Inferior parietal cortex (tissue), 1 donor: ENCODE measurements around the gene FCRL6.

Experiments used
- DNase-seq: peaks from one replicate; pipeline ENCODE4 v3.0.0-alpha.2; 2016; ENCODE audit errors: extremely low spot score

Gene FCRL6, protein sequence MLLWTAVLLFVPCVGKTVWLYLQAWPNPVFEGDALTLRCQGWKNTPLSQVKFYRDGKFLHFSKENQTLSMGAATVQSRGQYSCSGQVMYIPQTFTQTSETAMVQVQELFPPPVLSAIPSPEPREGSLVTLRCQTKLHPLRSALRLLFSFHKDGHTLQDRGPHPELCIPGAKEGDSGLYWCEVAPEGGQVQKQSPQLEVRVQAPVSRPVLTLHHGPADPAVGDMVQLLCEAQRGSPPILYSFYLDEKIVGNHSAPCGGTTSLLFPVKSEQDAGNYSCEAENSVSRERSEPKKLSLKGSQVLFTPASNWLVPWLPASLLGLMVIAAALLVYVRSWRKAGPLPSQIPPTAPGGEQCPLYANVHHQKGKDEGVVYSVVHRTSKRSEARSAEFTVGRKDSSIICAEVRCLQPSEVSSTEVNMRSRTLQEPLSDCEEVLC

DNA sequence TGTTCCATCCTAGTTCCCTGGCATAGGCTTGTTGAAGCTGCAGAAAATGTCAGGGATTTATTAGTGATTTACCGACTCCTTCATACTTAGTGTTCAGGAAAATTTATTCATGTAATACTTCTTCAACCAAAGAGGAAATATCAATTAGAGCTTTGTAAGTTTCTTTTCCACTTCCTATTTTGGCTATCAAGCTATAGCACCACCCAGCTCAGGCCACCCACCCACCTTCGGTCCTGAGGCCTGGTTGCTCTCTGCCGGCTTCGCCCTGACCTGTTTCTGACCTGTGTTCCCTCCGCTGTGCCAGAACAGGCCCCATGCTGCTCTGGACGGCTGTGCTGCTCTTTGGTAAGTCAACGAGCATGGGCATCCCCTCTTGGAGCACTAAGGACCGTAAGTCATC is at the start of gene FCRL6:
FCRL6 (plus strand) TSS at position 250 of the 400 bp plus-strand sequence; CDS start at position 315, 65 bp downstream.
- no peak for DNase-seq

GRCh38 chr1:159753386-159753785 is 48.8 kb upstream of the FCRL6 start:
- no peak for DNase-seq

GRCh38 chr1:159755451-159756007 is 46.6 kb upstream of the FCRL6 start:
- DNase-seq: no peak

DNA sequence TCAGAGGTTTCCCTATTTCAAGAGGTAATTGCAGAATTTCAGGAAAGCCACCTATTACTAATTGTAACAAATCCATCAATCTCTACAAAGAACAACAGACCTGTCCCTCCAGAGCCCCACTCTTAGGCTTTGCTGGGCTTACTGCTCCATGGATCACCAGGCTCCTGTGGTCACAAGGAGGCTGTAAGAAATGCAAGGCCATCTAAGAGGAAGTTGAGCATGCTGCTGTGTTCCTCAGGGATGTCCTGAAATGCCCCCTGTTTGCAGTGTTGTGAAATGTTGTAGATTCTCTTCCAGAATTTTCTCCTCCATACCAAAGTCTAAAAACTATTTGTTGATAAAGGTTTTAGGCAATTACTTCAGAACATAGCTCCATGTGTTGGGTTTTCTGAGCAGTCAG is 45.8 kb upstream of the FCRL6 start:
- no peak for DNase-seq

GRCh38 chr1:159763686-159764085 is 38.5 kb upstream of the FCRL6 start:
- no peak for DNase-seq

DNA sequence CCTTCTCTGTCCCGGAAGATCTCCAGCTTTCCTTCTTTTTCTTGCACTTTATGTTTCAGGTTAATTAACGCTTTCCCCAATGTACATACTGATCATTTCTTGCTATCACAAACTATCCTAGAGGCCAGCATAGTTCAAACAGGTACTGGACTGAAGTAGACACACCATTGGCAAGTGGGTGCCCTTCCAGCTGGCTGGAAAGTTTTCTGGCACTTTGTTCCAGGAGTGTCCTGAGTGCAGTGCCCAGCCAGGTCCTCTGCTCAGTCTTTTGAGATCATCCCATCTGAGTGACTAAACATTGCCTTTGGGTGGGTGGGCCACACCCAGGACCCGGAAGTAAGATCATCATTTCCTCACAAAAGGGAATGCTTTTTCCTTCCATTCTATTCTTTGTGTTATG is 36.4 kb upstream of the FCRL6 start:
- DNase-seq: no peak

GRCh38 chr1:159771127-159771895 is 30.8 kb upstream of the FCRL6 start:
- no peak for DNase-seq

GRCh38 chr1:159774465-159774864 is 27.7 kb upstream of the FCRL6 start:
- DNase-seq: no peak

GRCh38 chr1:159775716-159776115 is 26.4 kb upstream of the FCRL6 start:
- no peak for DNase-seq

DNA sequence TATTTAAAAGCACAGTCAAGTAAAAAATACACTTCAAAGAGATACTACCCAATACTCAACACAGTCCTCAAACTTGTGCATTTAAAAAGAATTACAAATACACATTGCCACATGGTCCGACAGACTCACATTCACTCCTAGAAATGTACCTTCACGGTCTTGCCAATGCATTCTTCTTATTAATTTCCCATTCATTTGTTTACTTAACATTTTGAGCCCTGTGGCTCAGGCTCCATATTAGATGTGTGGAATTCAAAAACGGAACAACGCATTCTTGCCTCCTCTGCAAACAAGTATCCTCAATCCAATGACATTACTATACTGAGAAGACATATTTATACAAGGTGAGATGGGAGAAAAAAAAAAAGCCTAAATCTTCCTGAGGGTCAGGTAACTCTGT is 23.9 kb upstream of the FCRL6 start:
- DNase-seq: no peak

DNA sequence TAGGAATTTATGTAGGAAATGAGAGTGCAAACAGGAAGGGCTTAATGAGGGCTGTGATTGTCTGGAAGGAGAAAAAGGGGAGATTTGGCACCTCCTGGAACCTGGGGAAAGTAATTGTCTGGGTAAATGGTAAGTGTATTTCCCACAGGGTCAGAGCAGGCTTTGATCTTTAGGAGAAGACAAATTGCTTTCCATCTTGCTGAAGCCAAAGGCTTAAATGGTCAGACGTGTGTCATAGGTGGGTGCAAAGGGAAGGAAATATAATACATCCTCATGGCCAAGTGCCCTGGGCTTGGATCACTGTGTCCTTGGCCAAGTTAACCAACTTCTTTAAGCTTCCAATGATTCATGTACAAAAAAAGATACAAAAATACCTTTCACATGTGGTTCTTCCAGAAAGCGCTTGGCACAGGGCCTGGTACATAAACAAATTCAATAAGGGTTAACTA is 22.7 kb upstream of the FCRL6 start:
- no peak for DNase-seq

- peak; percentile 90 for DNase-seq
Observed at GRCh38 chr1:159780583-159781582, 21.3 kb upstream of the FCRL6 start, which contains the start of gene DUSP23. Gene DUSP23 (plus strand): TSS chr1:159780962. CDS start chr1:159781101, 139 bp downstream.

DNA sequence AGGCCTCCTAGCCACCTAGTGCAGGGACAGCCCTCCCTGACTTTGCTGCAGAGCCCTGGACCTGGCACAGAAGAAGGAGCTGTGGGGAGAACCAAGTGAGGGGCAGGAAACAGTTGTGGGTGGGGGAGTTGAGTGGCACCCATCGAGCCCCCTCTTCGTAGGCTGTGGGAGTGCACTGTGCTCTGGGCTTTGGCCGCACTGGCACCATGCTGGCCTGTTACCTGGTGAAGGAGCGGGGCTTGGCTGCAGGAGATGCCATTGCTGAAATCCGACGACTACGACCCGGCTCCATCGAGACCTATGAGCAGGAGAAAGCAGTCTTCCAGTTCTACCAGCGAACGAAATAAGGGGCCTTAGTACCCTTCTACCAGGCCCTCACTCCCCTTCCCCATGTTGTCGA is 20.2 kb upstream of the FCRL6 start:
- no peak for DNase-seq

- DNase-seq: no peak
Observed at GRCh38 chr1:159783724-159784123, 18.4 kb upstream of the FCRL6 start.

- no peak for DNase-seq
Observed at GRCh38 chr1:159786465-159786864, 15.7 kb upstream of the FCRL6 start.

GRCh38 chr1:159786966-159787365 is 15.2 kb upstream of the FCRL6 start:
- DNase-seq: no peak

- no peak for DNase-seq
Observed at GRCh38 chr1:159790237-159790917, 11.8 kb upstream of the FCRL6 start.

DNA sequence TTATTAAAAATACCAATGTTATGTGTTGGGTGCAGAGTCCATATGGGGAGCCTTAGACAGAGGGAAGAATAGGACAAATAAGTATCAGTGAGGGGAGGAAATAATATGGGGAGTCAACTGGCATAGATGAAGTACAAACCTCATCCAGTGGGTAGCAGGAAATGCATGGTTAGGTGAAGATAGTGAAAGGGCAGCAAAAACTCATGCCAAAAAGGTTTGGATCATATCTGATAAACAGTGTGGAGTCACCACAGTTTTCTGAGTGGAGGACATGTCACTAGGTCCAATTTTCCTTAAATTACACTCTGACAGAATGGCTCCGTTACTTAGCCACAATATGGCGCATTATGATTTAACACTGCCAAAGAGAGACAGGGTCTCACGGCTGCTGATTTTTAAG is 11.1 kb upstream of the FCRL6 start:
- DNase-seq: no peak

DNA sequence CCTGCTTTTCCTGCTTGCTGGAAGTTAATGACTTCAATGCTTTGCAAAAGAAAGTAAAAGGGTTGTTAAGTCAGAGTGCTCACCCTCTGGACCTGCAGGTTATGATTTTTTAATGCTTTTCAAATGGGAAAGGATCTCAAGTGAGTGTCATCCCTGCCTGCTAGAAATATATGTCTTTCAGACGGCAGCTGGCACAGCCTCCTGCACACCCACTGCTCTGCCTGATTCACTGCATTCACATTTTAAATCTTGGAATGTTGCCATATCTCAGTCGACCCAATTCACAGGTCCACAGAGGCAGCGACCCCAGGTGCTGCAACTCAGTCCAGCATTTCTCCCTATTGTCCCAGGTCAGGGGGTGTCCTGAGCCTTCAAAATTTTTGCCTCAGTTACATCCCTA is 10.7 kb upstream of the FCRL6 start:
- DNase-seq: no peak

- no peak for DNase-seq
Observed at GRCh38 chr1:159795534-159795933, 6.6 kb upstream of the FCRL6 start.

GRCh38 chr1:159798893-159799292 is 3.3 kb upstream of the FCRL6 start:
- peak; percentile 46 for DNase-seq
